ENCODE results near the gene BICDL2.

Gene BICDL2

DNA sequence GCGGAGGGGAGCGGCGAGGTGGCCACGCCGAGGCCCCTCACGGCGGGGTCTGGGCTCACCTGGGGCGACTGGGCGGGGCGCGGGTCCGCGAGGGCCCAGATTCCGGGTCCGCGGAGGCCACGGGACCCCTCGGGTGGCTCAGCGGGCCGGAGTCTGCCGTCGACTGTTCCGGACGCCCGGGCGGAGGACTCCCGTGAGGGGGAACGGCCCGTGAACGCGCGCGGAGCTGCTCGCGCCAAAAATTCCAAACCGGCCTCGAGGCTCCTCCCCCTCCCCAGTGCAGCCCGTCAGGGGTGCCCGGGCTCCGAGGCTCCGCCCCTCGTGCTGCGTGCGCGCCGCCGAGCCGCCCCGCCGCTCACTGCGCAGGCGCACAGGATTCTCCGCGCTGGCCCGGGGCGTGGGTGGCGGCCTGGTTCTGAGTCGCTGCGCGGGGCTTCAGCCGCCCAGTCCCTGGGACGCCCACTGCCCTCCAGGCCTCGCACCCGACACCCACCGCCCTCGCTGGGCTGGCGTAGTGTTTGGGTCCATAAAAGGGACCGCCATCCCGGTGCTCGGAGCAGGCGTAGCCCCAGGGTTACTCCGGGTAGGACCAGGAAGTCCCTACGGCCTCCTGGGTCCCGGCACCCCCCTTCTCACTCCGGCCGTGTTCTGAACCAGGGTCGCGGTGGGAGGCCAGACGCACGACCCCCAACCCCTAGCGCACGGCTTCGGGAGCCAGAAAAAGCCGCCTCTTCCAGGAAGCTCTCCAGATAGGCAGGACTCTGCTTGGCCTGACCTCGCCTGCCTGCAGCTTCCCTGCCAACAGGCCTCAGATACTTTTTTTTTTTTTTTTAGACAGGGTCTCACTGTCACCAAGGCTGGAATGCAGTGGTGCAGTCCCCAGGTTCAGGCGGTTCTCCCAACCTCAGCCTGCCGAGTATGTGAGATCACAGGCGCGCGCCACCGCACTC, 56.2 kb downstream of the BICDL2 start, which contains the start of gene PKMYT1:
TSS of gene PKMYT1 (minus strand) at position 220 of the 950 bp plus-strand sequence. CDS start 789 bp downstream, outside the sequence.
- peak; percentile 79 for DNase-seq

GRCh38 chr16:2979669-2980226, 57.0 kb downstream of the BICDL2 start:
- no peak for DNase-seq
